Gastrocnemius medialis (tissue), 4 donors: ENCODE measurements around the gene PRKAG3.

Source experiments
- POLR2A ChIP-seq, 2 donors: fragments of 450-650 bp; IDR thresholded peaks; one replicate each; pipeline ENCODE4 v1.6.1; 2017; ENCODE audit warnings: antibody characterized with exemption in 2 of 2, mild to moderate bottlenecking in 2 of 2, moderate library complexity in 2 of 2
- TF ChIP-seq, protein P1 (sequence below), 5 experiments: fragments of 450-650 bp in 3 of 5; fragments of 200-600 bp in 2 of 5; sonication (generic) in 2 of 5; IDR thresholded peaks in 4 of 5; conservative IDR thresholded peaks in 1 of 5; 1 replicate in 4 of 5; 2 replicates in 1 of 5; pipeline ENCODE4 v1.5.1; 2016 to 2019; ENCODE audit warnings: antibody characterized with exemption in 5 of 5, mild to moderate bottlenecking in 3 of 5, moderate library complexity in 3 of 5

DNA sequence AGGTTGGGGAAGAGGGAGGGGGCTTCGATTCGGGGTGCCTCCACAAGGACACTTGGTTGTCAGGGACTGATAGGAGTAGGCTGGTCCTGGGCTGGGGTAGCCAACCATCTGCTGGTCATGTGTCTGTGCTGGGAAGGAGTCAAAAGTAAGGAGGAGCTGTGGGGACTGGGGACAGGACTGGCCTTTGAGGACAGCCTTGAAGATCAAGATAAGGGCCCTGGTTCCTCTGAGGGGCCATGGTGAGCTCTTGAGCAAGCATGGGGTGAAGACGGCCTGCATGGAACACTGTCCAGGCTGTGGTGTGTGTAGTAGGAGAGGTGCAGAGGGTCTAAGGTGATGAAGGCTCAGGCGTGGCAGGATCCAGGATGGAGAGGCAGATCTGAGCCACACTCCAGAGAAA, 47.9 kb downstream of the PRKAG3 start:
- TF ChIP-seq, protein P1, sequence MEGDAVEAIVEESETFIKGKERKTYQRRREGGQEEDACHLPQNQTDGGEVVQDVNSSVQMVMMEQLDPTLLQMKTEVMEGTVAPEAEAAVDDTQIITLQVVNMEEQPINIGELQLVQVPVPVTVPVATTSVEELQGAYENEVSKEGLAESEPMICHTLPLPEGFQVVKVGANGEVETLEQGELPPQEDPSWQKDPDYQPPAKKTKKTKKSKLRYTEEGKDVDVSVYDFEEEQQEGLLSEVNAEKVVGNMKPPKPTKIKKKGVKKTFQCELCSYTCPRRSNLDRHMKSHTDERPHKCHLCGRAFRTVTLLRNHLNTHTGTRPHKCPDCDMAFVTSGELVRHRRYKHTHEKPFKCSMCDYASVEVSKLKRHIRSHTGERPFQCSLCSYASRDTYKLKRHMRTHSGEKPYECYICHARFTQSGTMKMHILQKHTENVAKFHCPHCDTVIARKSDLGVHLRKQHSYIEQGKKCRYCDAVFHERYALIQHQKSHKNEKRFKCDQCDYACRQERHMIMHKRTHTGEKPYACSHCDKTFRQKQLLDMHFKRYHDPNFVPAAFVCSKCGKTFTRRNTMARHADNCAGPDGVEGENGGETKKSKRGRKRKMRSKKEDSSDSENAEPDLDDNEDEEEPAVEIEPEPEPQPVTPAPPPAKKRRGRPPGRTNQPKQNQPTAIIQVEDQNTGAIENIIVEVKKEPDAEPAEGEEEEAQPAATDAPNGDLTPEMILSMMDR (IDR thresholded peaks at IDR 0.05 in 4 of 5, conservative IDR thresholded peaks at IDR 0.05 in 1 of 5): no peak
- TF ChIP-seq POLR2A (IDR thresholded peaks at IDR 0.05): no peak
